DMS53 (cell line): ENCODE measurements around the gene FXYD7.
A peak's percentile ranks its signal among the peaks of the same experiment; 100 is the strongest.

ENCODE experiments used
- DNase-seq: peaks from one replicate; lab custom pipeline; 2025; lab: John Stamatoyannopoulos, UW

Gene FXYD7

GRCh38 chr19:35110974-35111373 lies 32.1 kb upstream of the FXYD7 start:
- DNase-seq: no peak

DNA sequence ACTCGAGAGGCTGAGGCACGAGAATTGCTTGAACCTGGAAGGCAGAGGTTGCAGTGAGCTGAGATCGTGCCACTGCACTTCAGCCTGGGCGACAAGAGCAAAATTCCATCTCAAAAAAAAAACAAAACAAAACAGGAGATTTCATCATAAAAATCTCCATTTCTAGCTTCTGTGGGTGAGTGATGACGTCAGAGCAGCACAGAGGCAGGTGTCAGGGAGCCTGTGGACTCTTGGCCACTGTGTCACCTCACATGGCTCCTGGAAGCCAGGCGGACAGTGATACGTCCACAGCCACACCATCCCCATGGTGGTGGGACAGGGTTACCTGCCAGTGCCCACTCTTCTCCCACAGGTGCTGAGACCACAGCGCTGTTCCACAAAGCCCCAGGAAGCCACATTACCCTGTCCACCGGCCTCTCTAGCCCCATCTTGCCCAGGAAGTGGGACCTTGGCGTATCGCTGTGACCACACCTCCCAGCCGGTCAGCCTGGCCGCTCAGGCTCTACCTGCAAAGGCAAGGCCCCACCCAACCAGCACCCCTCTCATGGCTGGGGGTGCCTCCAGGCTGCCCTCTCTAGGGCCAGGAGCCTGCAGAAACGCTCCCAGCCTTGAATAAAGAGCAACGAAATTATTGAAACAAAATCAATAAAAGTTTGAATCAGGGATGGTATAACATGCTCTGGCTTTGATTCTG lies 29.9 kb upstream of the FXYD7 start:
- DNase-seq: peak; percentile 47

DNA sequence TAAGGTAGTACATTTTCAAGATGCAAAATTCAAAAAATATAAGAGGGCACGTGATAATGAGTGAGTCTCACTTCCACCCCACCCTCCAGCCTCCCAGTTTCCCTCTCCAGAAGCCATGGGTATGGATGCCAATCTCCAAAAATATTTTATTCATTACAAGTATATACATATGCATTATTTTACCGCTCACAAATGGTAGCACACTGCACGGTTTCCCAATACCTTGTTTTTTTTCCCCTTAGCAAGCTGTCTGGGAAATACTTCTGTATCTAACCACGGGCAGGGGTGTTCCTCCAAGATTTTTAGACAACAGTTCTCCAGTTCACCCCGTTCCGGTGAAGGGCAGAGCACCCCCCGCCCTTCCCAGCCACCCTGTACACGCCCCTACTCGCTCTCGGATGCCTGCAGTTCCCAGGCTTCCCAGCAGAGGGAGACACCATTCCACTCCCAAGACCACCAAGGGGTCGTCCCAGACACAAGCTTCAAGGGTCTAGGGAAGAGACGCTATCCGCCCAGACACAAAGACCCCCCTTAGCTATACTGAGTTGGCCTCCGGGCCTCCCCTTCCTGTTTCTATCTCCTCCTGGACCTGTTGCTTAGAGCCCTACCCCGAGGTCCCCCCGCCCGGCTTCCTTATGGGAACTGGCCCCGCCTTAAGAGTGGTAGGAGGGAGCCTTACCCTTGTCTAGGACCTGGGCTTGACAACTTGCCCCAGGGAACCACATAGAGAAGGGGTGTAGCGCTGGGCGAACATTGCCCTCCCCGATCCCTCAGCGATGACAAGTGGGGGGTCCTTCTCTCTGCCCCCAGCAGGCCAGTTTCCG lies 28.5 kb upstream of the FXYD7 start:
- peak; percentile 68 for DNase-seq

DNA sequence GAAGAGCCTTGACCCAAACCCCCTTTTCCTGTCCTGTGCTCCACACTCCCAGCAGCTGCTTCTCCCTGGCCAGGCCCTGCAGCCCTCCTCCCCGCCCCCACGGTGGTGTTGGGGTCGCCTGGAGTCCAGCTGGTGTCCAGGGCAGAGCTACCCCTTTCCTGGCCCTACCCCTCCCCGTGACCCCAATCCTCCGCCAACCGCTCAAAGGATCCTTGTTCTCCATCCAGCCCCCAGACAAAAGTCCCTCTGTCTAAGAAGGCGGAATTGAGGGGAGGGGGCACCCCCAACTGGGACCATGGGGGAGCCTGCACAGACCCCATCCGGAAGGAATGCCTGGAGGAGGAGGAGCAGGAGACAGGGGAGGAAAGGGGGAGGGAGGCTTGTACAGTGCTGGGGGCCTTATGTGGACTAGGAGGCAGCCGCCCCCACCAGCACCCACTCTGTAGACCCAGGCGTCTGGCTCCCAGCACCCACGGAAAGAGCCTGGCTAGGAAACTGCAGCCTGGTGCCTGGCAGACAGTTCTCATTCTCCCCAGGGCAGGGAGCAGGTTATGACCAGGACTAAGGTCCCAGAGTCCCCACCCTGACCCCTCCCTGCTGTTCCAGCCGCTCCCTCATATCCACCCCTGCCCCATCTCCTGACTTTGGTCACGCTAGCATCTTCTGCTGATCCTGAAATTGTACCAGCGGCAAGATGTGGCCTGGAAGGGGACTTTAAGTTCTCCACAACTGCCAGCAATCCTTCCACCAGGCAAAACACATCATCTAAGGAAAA lies 27.7 kb upstream of the FXYD7 start, which contains the start of gene FXYD3:
FXYD3 (plus strand) TSS at position 647 of the 775 bp plus-strand sequence. CDS start 3,554 bp downstream, outside the sequence.
- DNase-seq: no peak

DNA sequence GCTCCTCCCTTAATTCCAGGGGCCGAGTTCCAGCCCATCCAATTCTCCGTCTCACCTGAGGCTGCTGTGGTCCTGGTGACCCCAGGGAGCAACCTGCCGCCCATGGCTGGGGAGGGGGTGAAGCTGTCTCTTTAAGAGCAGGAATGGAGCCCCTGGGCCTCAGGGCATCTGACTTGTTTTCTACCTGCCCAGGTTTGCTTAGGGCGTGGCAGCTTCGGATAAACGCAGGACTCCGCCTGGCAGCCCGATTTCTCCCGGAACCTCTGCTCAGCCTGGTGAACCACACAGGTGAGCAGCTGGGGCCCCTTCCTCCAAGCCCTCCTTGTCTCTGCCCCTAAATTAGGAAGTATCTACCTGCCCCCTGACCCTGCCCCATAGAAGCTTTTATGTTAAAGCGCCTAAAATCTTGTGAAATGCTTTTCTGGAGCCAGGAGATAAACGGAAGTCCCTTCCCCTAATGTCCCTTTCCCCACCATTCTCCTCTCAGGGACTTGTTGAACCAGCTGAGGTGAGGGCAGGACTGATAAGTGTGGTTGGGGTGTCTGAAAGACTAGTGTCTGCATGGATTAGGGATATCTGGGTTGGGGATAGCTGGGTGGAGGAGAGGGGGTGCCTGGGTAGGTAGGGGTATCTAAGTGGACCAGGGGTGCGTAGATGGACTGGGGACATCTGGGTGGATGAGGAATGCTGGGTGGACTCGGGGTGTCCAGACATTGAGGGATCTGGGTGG lies 26.8 kb upstream of the FXYD7 start:
- peak; percentile 40 for DNase-seq

GRCh38 chr19:35117116-35117515 lies 25.9 kb upstream of the FXYD7 start:
- DNase-seq: no peak

DNA sequence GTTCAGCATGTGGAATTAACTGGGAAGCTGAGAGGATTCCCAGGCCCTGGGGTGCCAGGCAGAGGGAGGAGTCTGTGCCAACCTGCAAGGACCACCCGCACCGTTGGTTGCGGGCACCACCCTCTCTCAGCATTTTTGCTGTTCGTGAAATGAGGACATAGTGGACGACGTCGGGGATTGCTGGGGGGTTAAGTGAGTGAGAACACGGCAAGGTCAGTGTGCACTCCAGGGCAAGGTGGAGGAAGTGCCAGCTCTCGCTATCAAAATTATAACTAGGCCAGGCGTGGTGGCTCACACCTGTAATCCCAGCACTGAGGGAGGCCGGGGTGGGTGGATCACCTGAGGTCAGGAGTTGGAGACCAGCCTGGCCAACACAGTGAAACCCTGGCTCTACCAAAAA lies 25.3 kb upstream of the FXYD7 start:
- DNase-seq: no peak

- DNase-seq: no peak
These were observed 24.6 kb upstream of the FXYD7 start for GRCh38 chr19:35118268-35119020.

- DNase-seq: no peak
These were observed 24.0 kb upstream of the FXYD7 start for GRCh38 chr19:35119091-35119490.

DNA sequence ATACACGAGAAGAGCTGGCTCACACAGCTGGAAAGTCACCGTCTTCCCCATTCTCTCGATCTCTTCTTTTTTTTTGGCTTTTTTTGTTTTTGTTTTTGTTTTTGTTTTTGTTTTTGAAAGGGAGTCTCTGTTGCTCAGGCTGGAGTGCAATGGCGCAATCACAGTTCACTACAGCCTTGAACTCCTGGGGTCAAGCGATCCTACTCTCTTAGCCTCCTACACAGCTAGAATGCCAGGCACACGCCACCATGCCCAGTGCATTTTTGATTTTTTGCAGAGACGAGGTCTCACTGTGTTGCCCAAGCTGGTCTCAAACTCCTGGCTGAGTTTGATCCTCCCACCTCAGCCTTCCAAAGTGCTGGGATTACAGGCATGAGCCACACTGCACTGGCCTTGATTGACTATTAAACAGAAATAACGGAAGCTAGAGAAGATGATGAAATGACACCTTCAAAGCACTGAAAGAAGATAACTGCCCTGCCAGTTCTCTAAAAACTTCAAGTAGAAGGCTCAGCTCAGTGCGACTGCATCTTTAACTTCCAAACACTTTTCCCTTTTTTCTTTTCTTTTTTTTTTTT lies 23.4 kb upstream of the FXYD7 start:
- no peak for DNase-seq

DNA sequence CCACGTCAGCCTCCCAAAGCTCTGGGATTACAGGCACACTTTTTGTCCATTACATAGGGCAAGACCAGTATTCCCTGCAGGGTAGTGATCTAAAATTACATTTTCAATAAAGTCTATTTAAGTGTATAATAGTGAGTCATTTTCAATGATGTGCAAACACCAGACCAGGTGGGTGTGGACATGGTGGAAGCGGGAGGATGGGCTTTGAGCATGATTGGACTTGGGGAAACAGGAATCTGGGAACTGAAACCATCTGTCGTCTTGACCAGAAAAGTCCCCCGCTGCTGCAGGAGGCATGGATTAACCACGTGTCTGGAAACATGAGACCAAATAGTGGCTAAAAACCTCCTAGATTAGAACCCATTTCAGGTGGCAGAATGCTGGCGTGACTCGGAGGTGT lies 22.6 kb upstream of the FXYD7 start:
- peak; percentile 87 for DNase-seq

GRCh38 chr19:35120898-35121297 lies 22.2 kb upstream of the FXYD7 start:
- no peak for DNase-seq

DNA sequence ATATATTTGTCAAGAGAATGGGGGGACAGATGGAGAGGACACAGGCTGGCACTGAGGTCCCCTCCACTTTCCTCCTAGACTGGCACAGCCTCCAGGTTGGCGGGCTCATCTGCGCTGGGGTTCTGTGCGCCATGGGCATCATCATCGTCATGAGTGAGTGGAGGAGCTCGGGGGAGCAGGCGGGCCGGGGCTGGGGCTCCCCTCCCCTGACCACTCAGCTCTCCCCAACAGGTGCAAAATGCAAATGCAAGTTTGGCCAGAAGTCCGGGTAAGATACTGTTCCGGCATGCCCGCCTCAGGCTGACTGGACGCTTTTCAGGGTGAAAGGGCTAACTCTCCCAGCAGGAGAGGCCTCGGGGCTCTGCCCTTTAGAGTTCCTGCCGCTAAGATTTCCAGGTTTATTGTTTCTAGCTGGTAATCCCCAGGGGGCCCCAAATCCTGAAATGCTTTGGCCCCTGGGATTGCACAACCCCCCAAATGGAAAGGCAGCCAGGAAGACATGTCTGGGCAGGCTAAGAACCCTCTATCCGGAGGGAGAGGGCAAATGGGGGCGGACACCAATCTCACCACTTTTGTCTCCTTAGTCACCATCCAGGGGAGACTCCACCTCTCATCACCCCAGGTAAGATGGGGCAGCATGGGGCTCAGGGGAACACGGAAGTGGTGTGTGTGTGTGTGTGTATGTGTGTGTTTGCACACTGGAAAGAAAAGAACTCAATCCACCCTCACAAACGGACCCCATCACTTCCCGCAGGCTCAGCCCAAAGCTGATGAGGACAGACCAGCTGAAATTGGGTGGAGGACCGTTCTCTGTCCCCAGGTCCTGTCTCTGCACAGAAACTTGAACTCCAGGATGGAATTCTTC lies 20.1 kb upstream of the FXYD7 start:
- DNase-seq: no peak

GRCh38 chr19:35123573-35123972 lies 19.5 kb upstream of the FXYD7 start:
- DNase-seq: no peak

DNA sequence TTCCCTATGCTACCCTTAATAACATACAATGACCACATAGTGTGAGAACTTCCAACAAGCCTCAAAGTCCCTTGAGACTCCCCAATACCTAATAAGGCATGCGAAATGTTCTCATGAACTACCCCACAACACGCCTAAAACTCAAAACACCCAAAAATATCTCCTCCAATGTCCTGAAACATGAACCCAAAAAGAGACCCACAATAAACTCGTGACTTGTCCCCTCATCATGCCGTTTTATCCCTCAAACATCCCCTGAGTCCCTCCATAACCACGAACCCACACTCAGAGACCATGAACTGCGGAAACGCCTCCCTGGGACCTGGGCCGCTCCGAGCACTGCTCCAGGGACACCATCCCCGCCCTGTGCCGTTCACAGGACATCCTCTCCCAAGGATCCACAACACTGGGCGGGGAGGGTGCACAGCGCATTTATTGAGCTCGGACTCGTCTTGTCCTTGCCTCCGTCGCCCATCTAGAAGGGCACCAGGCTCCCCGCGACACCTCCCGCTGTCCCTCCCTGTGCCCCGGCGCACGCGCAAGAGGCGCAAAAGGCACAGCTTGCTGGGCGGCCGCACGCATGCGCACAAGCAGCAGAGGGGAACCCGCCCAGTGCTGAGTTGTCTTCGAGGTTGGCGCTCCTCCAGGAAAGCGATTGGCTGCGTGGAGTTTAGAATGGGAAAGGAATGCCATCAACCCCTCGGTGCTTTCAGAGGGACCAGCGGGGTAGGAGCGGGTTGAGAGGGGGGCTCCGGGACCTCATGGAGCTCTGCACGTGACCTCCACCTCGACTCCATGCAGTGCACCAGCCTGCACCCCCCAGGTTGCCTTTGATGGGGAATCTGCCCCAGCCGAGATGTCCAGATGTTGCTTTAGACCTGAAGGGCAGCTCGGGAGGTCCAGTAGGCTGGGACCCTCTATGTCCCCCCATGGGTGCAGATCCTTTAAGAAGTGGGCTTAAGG lies 18.7 kb upstream of the FXYD7 start:
- peak; percentile 96 for DNase-seq

DNA sequence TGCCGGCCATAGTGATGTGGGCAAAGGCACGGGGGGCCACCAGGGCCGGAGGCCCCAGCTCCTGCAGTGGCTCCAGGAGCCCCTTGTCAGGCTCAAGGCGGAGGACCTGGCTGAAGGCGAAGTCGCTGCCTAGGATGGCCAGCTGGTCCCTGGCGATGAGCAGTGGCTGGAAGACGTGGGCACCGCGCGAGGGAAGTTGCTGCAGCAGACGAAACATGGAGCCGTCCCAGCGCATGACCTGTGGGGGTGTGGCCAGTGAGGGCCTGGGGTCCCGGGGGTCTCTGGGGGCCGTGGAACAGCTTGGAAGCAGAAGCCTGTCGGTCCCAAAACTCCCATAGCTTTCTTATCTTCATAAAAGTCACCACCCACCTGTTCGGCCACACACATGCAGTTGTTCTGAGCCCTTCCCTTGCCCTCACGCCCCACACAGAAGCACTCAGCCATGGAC lies 17.8 kb upstream of the FXYD7 start:
- no peak for DNase-seq

- DNase-seq: no peak
These were observed 17.1 kb upstream of the FXYD7 start for GRCh38 chr19:35125749-35126623.

GRCh38 chr19:35126624-35126959 lies 16.5 kb upstream of the FXYD7 start:
- DNase-seq: no peak
